GM12801 (cell line): Measurements from ENCODE around the gene UTP15.

Source experiments
- CTCF ChIP-seq: IDR thresholded peaks from one replicate; pipeline ENCODE4 v1.5.1; 2011; ENCODE audit warnings: control low read depth; ENCODE audit not compliant: insufficient read length; ENCODE audit errors: extremely low read depth

The UTP15 gene

GRCh38 chr5:73565139-73565968 is at the start of gene UTP15, which contains the start of gene ANKRA2:
Gene UTP15 (plus strand): TSS chr5:73565743. CDS start chr5:73567345, 1,602 bp downstream.
Gene ANKRA2 (minus strand): TSS chr5:73565639. CDS start chr5:73562881, 2,758 bp downstream.
- no peak for TF ChIP-seq CTCF

- peak; percentile 75 for TF ChIP-seq CTCF
Measured at GRCh38 chr5:73519531-73520283, 45.8 kb upstream of the UTP15 start.

- no peak for TF ChIP-seq CTCF
Measured at GRCh38 chr5:73522989-73523388, 42.6 kb upstream of the UTP15 start.

- TF ChIP-seq CTCF = no peak
Measured at GRCh38 chr5:73523861-73524260, 41.7 kb upstream of the UTP15 start.

GRCh38 chr5:73525606-73526203 is 39.8 kb upstream of the UTP15 start:
- no peak for TF ChIP-seq CTCF

- no peak for TF ChIP-seq CTCF
Measured at GRCh38 chr5:73528248-73528647, 37.3 kb upstream of the UTP15 start.

GRCh38 chr5:73529081-73529480 is 36.5 kb upstream of the UTP15 start:
- TF ChIP-seq CTCF = no peak
